ENCODE data around the gene NUCB1. TPM values are rescaled to one million over a fixed set of nuclear protein-coding genes. Genes with fewer than 3 reads are reported as not detected.
A peak's percentile ranks its signal among the peaks of the same experiment; 100 is the strongest.

The NUCB1 gene
- total RNA-seq, 2 experiments from 2014 or later = 229 to 236 TPM

DNA sequence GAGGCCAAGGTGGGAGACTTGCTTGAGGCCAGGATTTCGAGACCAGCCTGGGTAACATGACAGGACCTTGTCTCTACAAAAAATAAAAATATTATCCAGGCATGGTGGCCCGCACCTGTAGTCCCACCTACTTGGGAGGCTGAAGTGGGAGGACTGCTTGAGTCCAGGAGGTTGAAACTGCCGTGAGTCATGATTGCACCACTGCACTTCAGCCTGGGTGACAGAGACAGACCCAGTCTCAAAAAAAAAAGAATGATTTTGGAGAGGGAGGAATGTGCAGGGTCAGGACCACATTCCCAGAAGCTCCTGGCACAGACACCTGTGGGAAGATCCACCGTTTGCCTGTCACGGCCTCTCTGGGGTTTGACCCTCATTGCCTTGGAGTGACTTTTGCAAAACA, 45.3 kb downstream of the NUCB1 start:
- no peak overlapping the region for H3K4me3 Mint-ChIP-seq
- H3K9me3 Mint-ChIP-seq (ENCODE audit: insufficient read depth) = peaks cover 8% of the 10 kb centered on the region
- POLR2A ChIA-PET = interaction anchor here (1.2 kb wide), 1 partner anchor 69 kb away, joined by 3 read pairs; no protein-coding TSS in a partner anchor
- peaks cover 11% of the 10 kb centered on the region for H3K36me3 Mint-ChIP-seq (ENCODE audit: low read depth)
- no peak overlapping the region for H3K27ac Mint-ChIP-seq
- ATAC-seq = no peak
- CTCF ChIA-PET = no interaction called here
- H3K4me1 Mint-ChIP-seq (ENCODE audit: low read depth) = no peaks in the 10 kb centered on the region
- no peaks in the 10 kb centered on the region for H3K27me3 Mint-ChIP-seq (ENCODE audit: low read depth)
- DNase-seq = no peak

GRCh38 chr19:48945817-48946216, 45.7 kb downstream of the NUCB1 start:
- Mint-ChIP-seq H3K36me3 (ENCODE audit: low read depth) (peaks cover 10% of the 10 kb centered on the region), H3K4me1 (ENCODE audit: low read depth) (no peaks in the 10 kb centered on the region), H3K4me3 (no peak overlapping the region), H3K27ac (no peak overlapping the region), H3K27me3 (ENCODE audit: low read depth) (no peaks in the 10 kb centered on the region), H3K9me3 (ENCODE audit: insufficient read depth) (peaks cover 8% of the 10 kb centered on the region)
- ATAC-seq (no peak), DNase-seq (no peak)
- POLR2A ChIA-PET = interaction anchor here (1.2 kb wide), 1 partner anchor 70 kb away, joined by 3 read pairs; no protein-coding TSS in a partner anchor
- CTCF ChIA-PET = interaction anchor here (0.8 kb wide), 1 partner anchor 27 kb away, joined by 3 read pairs; no protein-coding TSS in a partner anchor

GRCh38 chr19:48946463-48947257, 46.5 kb downstream of the NUCB1 start:
- H3K36me3 Mint-ChIP-seq (ENCODE audit: low read depth) = peaks cover 5% of the 10 kb centered on the region
- peaks cover 8% of the 10 kb centered on the region for H3K9me3 Mint-ChIP-seq (ENCODE audit: insufficient read depth)
- H3K4me1 Mint-ChIP-seq (ENCODE audit: low read depth) = no peaks in the 10 kb centered on the region
- no peak overlapping the region for H3K27ac Mint-ChIP-seq
- ATAC-seq (no peak), DNase-seq (no peak)
- ChIA-PET CTCF (interaction anchor here (0.8 kb wide), 1 partner anchor 28 kb away, joined by 3 read pairs; no protein-coding TSS in a partner anchor), POLR2A (interaction anchor here (1.2 kb wide), 1 partner anchor 71 kb away, joined by 3 read pairs; no protein-coding TSS in a partner anchor)
- no peak overlapping the region for H3K4me3 Mint-ChIP-seq
- H3K27me3 Mint-ChIP-seq (ENCODE audit: low read depth) = no peaks in the 10 kb centered on the region

GRCh38 chr19:48947258-48947542, 47.1 kb downstream of the NUCB1 start:
- no peak for ATAC-seq
- no peak overlapping the region for H3K27ac Mint-ChIP-seq
- H3K4me3 Mint-ChIP-seq = no peak overlapping the region
- H3K36me3 Mint-ChIP-seq (ENCODE audit: low read depth) = peaks cover 5% of the 10 kb centered on the region
- peaks cover 8% of the 10 kb centered on the region for H3K9me3 Mint-ChIP-seq (ENCODE audit: insufficient read depth)
- CTCF ChIA-PET = interaction anchor here (1.0 kb wide), 1 partner anchor 24 kb away, joined by 3 read pairs; no protein-coding TSS in a partner anchor
- no peaks in the 10 kb centered on the region for H3K4me1 Mint-ChIP-seq (ENCODE audit: low read depth)
- no peak for DNase-seq
- no peaks in the 10 kb centered on the region for H3K27me3 Mint-ChIP-seq (ENCODE audit: low read depth)
- POLR2A ChIA-PET = no interaction called here

DNA sequence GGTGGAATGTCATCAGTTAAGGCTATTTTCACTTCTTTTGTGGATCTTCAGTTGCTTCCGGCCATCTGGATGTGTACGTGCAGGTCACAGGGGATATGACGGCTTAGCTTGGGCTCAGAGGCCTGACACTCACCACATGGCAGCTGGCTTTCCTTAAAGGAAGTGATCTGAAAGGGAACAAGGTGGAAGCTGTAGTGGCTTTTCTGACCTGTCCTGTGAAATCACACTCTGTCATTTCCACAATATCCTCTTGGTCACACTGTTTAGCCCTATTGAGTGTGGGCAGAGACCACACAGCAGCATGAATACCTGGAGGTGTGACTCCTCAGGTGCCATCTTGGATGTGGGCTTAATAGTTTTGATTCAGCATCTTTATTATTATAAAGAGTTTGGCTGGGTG, 50.0 kb downstream of the NUCB1 start:
- DNase-seq = no peak
- no peaks in the 10 kb centered on the region for H3K27me3 Mint-ChIP-seq (ENCODE audit: low read depth)
- POLR2A ChIA-PET = no interaction called here
- CTCF ChIA-PET = no interaction called here
- H3K36me3 Mint-ChIP-seq (ENCODE audit: low read depth) = peaks cover 8% of the 10 kb centered on the region
- H3K4me1 Mint-ChIP-seq (ENCODE audit: low read depth) = peaks cover 4% of the 10 kb centered on the region
- peaks cover 8% of the 10 kb centered on the region for H3K9me3 Mint-ChIP-seq (ENCODE audit: insufficient read depth)
- no peak for ATAC-seq
- no peak overlapping the region for H3K4me3 Mint-ChIP-seq
- no peak overlapping the region for H3K27ac Mint-ChIP-seq

GRCh38 chr19:48950830-48951519, 50.9 kb downstream of the NUCB1 start:
- Mint-ChIP-seq H3K27me3 (ENCODE audit: low read depth) (no peaks in the 10 kb centered on the region), H3K4me1 (ENCODE audit: low read depth) (peaks cover 11% of the 10 kb centered on the region), H3K27ac (no peak overlapping the region), H3K4me3 (no peak overlapping the region), H3K36me3 (ENCODE audit: low read depth) (peaks cover 15% of the 10 kb centered on the region), H3K9me3 (ENCODE audit: insufficient read depth) (peaks cover 8% of the 10 kb centered on the region)
- ATAC-seq (no peak), DNase-seq (no peak)
- ChIA-PET POLR2A (interaction anchor here (1.0 to 2.0 kb wide), 2 partner anchors 16 to 79 kb away, joined by 3 to 7 read pairs; partner anchors contain the start of gene PPP1R15A), CTCF (interaction anchor here (0.7 to 2.5 kb wide), 4 partner anchors 8 to 108 kb away, joined by 3 to 13 read pairs (median 4); no protein-coding TSS in a partner anchor)

DNA sequence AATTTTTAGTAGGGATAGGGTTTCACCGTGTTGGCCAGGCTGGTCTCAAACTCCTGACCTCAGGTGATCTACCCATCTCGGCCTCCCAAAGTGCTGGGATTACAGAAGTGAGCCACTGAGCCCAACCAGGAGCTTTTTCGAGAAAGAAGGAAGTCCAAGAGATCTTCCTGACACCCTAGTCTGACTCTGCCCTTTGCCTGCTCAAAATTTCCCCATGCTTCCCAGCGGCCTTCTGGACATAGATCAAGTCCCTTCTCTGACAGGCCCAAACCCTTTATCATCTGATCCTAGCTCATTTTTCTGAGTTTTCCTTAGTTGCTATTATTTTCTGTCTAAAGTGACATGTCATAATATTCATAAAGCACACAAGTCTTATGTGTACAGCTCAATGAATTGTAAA, 53.0 kb downstream of the NUCB1 start:
- peaks cover 3% of the 10 kb centered on the region for H3K9me3 Mint-ChIP-seq (ENCODE audit: insufficient read depth)
- no peak for ATAC-seq
- no peaks in the 10 kb centered on the region for H3K27me3 Mint-ChIP-seq (ENCODE audit: low read depth)
- POLR2A ChIA-PET = interaction anchor here (0.6 to 2.5 kb wide), 5 partner anchors 9 to 81 kb away, joined by 4 to 10 read pairs (median 6); partner anchors contain the start of genes NUCB1 and PPP1R15A
- no peak for DNase-seq
- H3K36me3 Mint-ChIP-seq (ENCODE audit: low read depth) = peaks cover 35% of the 10 kb centered on the region
- no peak overlapping the region for H3K27ac Mint-ChIP-seq
- H3K4me1 Mint-ChIP-seq (ENCODE audit: low read depth) = peaks cover 29% of the 10 kb centered on the region
- H3K4me3 Mint-ChIP-seq = no peak overlapping the region
- CTCF ChIA-PET = interaction anchor here (0.7 to 2.5 kb wide), 6 partner anchors 17 to 165 kb away, joined by 4 to 13 read pairs (median 6); partner anchors contain the start of genes GYS1 and RUVBL2

GRCh38 chr19:48953990-48954594, 54.0 kb downstream of the NUCB1 start:
- ATAC-seq = no peak
- Mint-ChIP-seq H3K27me3 (ENCODE audit: low read depth) (no peaks in the 10 kb centered on the region), H3K27ac (peak overlapping the region; percentile 85), H3K9me3 (ENCODE audit: insufficient read depth) (no peaks in the 10 kb centered on the region), H3K4me1 (ENCODE audit: low read depth) (peaks cover 35% of the 10 kb centered on the region), H3K36me3 (ENCODE audit: low read depth) (peaks cover 38% of the 10 kb centered on the region), H3K4me3 (peak overlapping the region; percentile 77)
- CTCF ChIA-PET = interaction anchor here (0.7 to 2.5 kb wide), 8 partner anchors 16 to 215 kb away, joined by 3 to 13 read pairs (median 3); partner anchors contain the start of gene RUVBL2
- DNase-seq = no peak
- POLR2A ChIA-PET = interaction anchor here (0.6 to 2.5 kb wide), 10 partner anchors 8 to 309 kb away, joined by 3 to 10 read pairs (median 5); partner anchors contain the start of genes BCAT2, CA11, NUCB1 and PPP1R15A

- Mint-ChIP-seq H3K27ac (peak within 1 kb of the TSS; percentile 85), H3K4me1 (ENCODE audit: low read depth) (peaks cover 39% of the 10 kb centered on the region), H3K27me3 (ENCODE audit: low read depth) (no peaks in the 10 kb centered on the region), H3K36me3 (ENCODE audit: low read depth) (peaks cover 42% of the 10 kb centered on the region), H3K4me3 (peak within 1 kb of the TSS; percentile 77), H3K9me3 (ENCODE audit: insufficient read depth) (no peaks in the 10 kb centered on the region)
- ATAC-seq (peak; percentile 87), DNase-seq (peak; percentile 96)
- CTCF ChIA-PET = interaction anchor here (0.7 to 2.4 kb wide), 9 partner anchors 15 to 216 kb away, joined by 3 to 9 read pairs (median 3); partner anchors contain the start of genes GYS1, NUCB1 and RUVBL2
- POLR2A ChIA-PET = interaction anchor here (0.6 to 2.5 kb wide), 10 partner anchors 7 to 309 kb away, joined by 3 to 10 read pairs (median 4); partner anchors contain the start of genes BCAT2, CA11, DHDH and NUCB1
Measured at GRCh38 chr19:48954595-48955307, 54.6 kb downstream of the NUCB1 start, which contains the start of gene BAX. TSS of gene BAX (plus strand) at chr19:48954875. CDS start at chr19:48954929, 54 bp downstream.

- ChIA-PET CTCF (interaction anchor here (0.7 to 1.6 kb wide), 3 partner anchors 38 to 59 kb away, joined by 3 to 4 read pairs (median 3); partner anchors contain the start of genes GYS1, NUCB1 and RUVBL2), POLR2A (interaction anchor here (1.2 to 2.5 kb wide), 5 partner anchors 8 to 84 kb away, joined by 3 to 7 read pairs (median 6); partner anchors contain the start of genes DHDH and PPP1R15A)
- DNase-seq (no peak), ATAC-seq (no peak)
- peaks cover 45% of the 10 kb centered on the region for H3K36me3 Mint-ChIP-seq (ENCODE audit: low read depth)
- no peaks in the 10 kb centered on the region for H3K27me3 Mint-ChIP-seq (ENCODE audit: low read depth)
- H3K4me1 Mint-ChIP-seq (ENCODE audit: low read depth) = peaks cover 45% of the 10 kb centered on the region
- H3K4me3 Mint-ChIP-seq = peak overlapping the region; percentile 77
- H3K27ac Mint-ChIP-seq = peak overlapping the region; percentile 85
- H3K9me3 Mint-ChIP-seq (ENCODE audit: insufficient read depth) = no peaks in the 10 kb centered on the region
Measured at GRCh38 chr19:48955308-48955958, 55.3 kb downstream of the NUCB1 start.

Data from activated CD8-positive, alpha-beta T cell treated with anti-CD3 and anti-CD28 coated beads, Interleukin-2, amount 10 ng/mL, durations not matched to agents 7 days and 5 days (primary cell).